ENCODE data around the gene PSMB2. TPM values are rescaled to one million over a fixed set of nuclear protein-coding genes. Genes with fewer than 3 reads are reported as not detected.

The PSMB2 gene
- total and polyA plus RNA-seq, 7 donors = 38.6 to 117 (median 68.2) TPM

DNA sequence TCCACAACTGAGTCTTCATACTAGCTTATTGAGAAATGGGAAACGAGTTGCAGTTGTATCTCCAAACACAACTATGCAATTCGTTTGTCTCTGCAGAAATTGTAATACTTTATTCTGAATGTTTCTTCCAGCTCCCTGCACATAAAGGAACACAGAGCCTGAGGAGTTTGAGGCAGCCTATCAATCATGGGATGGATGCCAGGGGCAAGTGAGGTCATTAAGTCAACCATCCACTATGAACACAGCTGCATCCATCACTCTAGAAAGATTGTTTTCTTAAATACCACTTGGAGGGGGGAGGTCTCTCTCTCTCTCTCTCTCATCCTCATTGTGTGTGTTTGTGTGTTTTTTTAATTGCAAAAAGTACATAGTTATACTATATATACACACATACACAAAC, 2.9 kb upstream of the PSMB2 start:
- peaks cover 0 to 14% (median 0%) of the 10 kb centered on the region in 3 donors for H3K27me3 ChIP-seq (ENCODE audit: insufficient read depth in 3 of 3, low read length in 2 of 3)
- no peaks in the 10 kb centered on the region for H3K36me3 ChIP-seq (ENCODE audit: insufficient read depth in 1 of 2, low read depth in 1 of 2)
- ATAC-seq (no peak), DNase-seq (no peak)
- WGBS, 3 donors = 36 to 37% (median 36%) methylated on average over 2 of the region's 2 CpGs
- intact Hi-C loops (cut with DNase I) = loop anchor here (5.0 to 10.0 kb wide), 3 partner anchors 71 to 82 kb away; partner anchors contain the start of gene C1orf216 (in 2 of the 2)
- peaks cover 5% of the 10 kb centered on the region for H3K4me1 ChIP-seq
- H3K27ac ChIP-seq = no peak overlapping the region
- TF ChIP-seq, protein P1, sequence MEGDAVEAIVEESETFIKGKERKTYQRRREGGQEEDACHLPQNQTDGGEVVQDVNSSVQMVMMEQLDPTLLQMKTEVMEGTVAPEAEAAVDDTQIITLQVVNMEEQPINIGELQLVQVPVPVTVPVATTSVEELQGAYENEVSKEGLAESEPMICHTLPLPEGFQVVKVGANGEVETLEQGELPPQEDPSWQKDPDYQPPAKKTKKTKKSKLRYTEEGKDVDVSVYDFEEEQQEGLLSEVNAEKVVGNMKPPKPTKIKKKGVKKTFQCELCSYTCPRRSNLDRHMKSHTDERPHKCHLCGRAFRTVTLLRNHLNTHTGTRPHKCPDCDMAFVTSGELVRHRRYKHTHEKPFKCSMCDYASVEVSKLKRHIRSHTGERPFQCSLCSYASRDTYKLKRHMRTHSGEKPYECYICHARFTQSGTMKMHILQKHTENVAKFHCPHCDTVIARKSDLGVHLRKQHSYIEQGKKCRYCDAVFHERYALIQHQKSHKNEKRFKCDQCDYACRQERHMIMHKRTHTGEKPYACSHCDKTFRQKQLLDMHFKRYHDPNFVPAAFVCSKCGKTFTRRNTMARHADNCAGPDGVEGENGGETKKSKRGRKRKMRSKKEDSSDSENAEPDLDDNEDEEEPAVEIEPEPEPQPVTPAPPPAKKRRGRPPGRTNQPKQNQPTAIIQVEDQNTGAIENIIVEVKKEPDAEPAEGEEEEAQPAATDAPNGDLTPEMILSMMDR (IDR thresholded peaks at IDR 0.05) = no peak
- no peaks in the 10 kb centered on the region for H3K9me3 ChIP-seq
- H3K4me3 ChIP-seq = no peak overlapping the region

DNA sequence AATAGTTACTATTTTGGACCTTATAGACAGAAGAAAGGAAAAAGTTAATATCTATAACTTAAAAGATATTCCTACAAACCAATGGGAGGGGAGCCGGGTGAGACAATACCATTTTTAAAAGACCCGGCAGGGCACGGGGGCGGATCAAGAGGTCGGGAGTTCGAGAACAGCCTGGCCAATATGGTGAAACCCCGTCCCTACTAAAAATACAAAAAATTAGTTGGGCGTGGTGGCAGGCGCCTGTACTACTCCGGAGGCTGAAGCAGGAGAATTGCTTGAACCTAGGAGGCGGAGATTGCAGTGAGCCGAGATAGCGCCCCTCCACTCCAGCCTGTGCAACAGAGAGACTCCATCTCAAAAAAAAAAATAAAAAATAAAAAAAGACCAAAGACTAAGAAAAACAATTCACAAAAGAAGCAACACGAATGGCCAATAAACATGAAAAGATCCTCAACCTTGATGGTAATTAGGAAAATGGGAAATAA, 1.2 kb upstream of the PSMB2 start:
- Histone ChIP-seq H3K4me1 (peaks cover 22% of the 10 kb centered on the region), H3K4me3 (peak overlapping the region; percentile 96), H3K36me3 (ENCODE audit: insufficient read depth in 1 of 2, low read depth in 1 of 2) (no peaks in the 10 kb centered on the region), H3K9me3 (no peaks in the 10 kb centered on the region), H3K27ac (peak overlapping the region; percentile 95), H3K27me3 (ENCODE audit: insufficient read depth in 3 of 3, low read length in 2 of 3) (peaks cover 0 to 14% (median 0%) of the 10 kb centered on the region in 3 donors)
- ATAC-seq (no peak), DNase-seq (no peak)
- TF ChIP-seq, protein P1 (IDR thresholded peaks at IDR 0.05) = no peak
- intact Hi-C loops (cut with DNase I) = loop anchor here (5.0 to 10.0 kb wide), 3 partner anchors 72 to 80 kb away; partner anchors contain the start of gene C1orf216 (in 2 of the 2)
- WGBS, 3 donors = 27 to 37% (median 36%) methylated on average over 14 of the region's 14 CpGs

DNA sequence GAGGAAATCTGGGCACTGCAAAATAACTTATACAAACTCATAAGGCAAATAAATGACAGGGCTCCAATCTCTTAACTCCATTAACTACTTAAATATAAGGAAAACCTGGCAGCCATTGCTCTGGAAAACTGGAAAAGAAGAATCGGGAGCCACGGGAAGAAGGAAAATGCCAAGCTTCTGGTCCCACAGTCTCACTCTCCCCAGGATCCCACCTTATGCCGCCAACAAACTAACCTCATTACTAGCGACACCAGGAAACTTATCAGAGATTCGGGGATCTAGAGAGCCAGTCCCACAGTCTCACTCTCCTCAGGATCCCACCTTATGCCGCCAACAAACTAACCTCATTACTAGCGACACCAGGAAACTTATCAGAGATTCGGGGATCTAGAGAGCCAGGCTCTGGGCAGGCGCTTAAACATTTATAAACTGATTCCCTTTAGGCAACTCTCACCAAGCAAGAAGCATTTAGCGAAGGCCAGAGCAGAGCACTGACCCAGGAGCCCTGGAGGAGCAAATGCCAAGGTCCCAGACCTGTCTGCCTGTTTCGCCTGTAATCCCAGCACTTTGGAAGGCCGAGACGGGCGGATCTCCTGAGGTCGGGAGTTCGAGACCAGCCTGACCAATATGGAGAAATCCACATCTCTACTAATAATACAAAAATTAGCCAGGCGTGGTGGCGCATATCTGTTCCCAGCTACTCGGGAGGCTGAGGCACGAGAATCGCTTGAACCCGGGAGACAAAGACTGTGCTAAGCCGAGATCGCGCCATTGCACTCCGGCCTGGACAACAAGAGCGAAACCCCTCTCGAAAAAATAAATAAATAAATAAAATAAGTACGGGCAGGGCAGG, 720 bp downstream of the PSMB2 start:
- 16 to 20% (median 18%) methylated on average over 29 of the region's 29 CpGs for WGBS, 3 donors
- H3K4me3 ChIP-seq = peak overlapping the region; percentile 96
- DNase-seq = no peak
- H3K9me3 ChIP-seq = no peaks in the 10 kb centered on the region
- TF ChIP-seq, protein P1 (IDR thresholded peaks at IDR 0.05) = no peak
- H3K4me1 ChIP-seq = peaks cover 34% of the 10 kb centered on the region
- H3K27ac ChIP-seq = peak overlapping the region; percentile 95
- peaks cover 0 to 3% (median 0%) of the 10 kb centered on the region in 3 donors for H3K27me3 ChIP-seq (ENCODE audit: insufficient read depth in 3 of 3, low read length in 2 of 3)
- peak in 2 of 4 donors; percentile 6 to 36 for ATAC-seq
- H3K36me3 ChIP-seq (ENCODE audit: insufficient read depth in 1 of 2, low read depth in 1 of 2) = peaks cover 0 to 8% of the 10 kb centered on the region in 2 donors
- intact Hi-C loops (cut with DNase I) = loop anchor here (5.0 to 10.0 kb wide), 3 partner anchors 74 to 78 kb away; partner anchors contain the start of gene C1orf216 (in 2 of the 2)

DNA sequence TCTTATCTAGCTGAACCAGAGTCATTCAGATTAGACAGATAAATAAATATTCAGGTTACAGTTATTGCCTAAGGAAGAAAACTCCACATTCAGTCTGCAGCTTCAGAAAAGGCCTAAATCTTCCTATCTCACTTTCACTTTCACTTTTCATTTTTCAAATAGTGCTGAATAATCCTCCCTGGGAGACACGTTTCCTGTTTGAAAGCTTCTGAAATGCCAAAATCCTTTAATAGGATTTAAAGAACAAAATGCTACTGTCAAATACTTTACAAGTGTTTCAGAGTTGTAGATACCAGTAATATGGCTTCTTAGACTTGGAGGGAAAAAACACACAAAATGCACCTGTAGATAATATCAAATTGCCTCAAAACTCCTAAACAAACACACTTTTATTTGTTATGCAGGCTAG, 3.9 kb downstream of the PSMB2 start:
- Histone ChIP-seq H3K4me3 (peak overlapping the region; percentile 96), H3K27ac (peak overlapping the region; percentile 51), H3K36me3 (ENCODE audit: insufficient read depth in 1 of 2, low read depth in 1 of 2) (peaks cover 0 to 40% of the 10 kb centered on the region in 2 donors), H3K27me3 (ENCODE audit: insufficient read depth in 3 of 3, low read length in 2 of 3) (no peaks in the 10 kb centered on the region), H3K9me3 (no peaks in the 10 kb centered on the region), H3K4me1 (peaks cover 34% of the 10 kb centered on the region)
- DNase-seq (no peak), ATAC-seq (no peak)
- 0% methylated on average over 1 of the region's 1 CpG for WGBS, 3 donors
- intact Hi-C loops (cut with DNase I) = no loop called here
- TF ChIP-seq, protein P1 (IDR thresholded peaks at IDR 0.05) = no peak

Measured in psoas muscle (tissue), 8 donors.